ENCODE measurements around the gene FBN1. TPM values are rescaled to one million over a fixed set of nuclear protein-coding genes. Genes with fewer than 3 reads are reported as not detected.

FBN1 gene
- total RNA-seq, 2 donors from 2014 or later = 12.1 to 81.9 TPM

DNA sequence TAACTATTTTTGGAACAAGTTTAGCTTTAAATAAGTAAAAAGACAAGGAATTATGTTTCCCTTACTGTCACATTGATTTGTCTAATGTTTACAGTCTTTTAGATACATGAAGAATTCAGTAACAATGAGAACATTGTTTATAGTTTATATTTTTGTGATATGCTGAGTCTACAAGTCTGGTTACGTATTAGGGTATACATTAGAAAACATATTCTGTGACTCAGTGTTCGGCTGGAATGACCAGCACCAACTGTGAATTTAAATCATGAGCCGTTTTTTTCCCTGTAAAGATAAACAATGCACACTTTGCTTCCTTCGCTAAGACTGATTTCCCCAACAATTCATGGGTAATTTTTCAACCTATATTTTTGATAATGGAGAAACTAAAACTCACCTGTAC is 182.8 kb downstream of the FBN1 start:
- no peaks in the 10 kb centered on the region for H3K9me3 ChIP-seq
- TF ChIP-seq, protein P1, sequence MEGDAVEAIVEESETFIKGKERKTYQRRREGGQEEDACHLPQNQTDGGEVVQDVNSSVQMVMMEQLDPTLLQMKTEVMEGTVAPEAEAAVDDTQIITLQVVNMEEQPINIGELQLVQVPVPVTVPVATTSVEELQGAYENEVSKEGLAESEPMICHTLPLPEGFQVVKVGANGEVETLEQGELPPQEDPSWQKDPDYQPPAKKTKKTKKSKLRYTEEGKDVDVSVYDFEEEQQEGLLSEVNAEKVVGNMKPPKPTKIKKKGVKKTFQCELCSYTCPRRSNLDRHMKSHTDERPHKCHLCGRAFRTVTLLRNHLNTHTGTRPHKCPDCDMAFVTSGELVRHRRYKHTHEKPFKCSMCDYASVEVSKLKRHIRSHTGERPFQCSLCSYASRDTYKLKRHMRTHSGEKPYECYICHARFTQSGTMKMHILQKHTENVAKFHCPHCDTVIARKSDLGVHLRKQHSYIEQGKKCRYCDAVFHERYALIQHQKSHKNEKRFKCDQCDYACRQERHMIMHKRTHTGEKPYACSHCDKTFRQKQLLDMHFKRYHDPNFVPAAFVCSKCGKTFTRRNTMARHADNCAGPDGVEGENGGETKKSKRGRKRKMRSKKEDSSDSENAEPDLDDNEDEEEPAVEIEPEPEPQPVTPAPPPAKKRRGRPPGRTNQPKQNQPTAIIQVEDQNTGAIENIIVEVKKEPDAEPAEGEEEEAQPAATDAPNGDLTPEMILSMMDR (IDR thresholded peaks at IDR 0.05) = no peak
- TF ChIP-seq POLR2A (IDR thresholded peaks at IDR 0.05) (no peak), POLR2AphosphoS5 (IDR thresholded peaks at IDR 0.05) (no peak)
- 85% methylated on average over 4 of the region's 4 CpGs for whole genome bisulfite sequencing
- no peaks in the 10 kb centered on the region for H3K36me3 ChIP-seq
- H3K27me3 ChIP-seq (replicated peaks; ENCODE audit: insufficient read depth) = no peaks in the 10 kb centered on the region
- no peak overlapping the region for H3K4me3 ChIP-seq
- no peak overlapping the region for H3K27ac ChIP-seq
- no peaks in the 10 kb centered on the region for H3K4me1 ChIP-seq (replicated peaks)
- DNase-seq (ENCODE audit: low spot score) = no peak
- intact Hi-C loops (cut with DNase I) = no loop called here

DNA sequence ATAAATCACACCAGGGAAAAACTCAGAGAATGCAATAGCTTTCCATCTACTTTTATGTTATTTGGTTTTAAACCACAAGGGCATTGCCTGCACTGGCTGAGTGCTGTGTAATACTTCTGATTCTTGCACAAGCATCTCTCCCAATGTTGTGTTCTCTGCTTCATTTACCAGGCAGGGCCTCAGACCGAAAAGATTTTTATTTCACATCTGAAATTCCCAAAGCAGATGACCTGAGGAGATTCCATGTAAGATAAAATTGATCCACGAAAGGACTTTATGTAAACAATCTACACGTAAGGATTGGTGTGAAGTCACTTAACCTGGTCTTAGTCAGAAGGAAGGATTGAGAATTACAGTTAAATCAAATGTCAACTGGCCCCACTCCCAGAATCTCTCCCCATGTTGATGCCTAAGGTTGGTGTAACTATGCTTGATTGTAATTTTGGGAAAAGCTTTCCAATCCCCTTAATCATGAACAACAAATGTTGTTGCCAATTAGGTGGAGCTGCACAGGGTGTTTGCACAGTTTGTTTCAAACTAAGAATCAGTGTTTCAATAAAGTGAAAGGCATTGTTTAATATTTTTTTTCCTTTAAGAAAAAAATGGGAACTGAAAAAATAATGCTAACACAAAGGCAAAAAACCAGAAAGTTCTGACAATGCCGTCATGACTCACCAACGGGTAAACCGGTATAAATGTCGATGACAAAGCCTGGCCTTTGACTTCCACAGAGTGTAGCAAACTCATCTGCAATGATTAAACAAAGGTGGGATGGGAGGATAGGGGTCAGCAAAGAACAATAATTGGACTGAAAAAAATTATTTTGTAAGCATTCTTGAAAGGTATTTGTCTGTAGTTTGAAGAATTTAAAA is 185.7 kb downstream of the FBN1 start:
- H3K9me3 ChIP-seq = no peaks in the 10 kb centered on the region
- H3K4me3 ChIP-seq = no peak overlapping the region
- intact Hi-C loops (cut with DNase I) = loop anchor here (10.0 kb wide), 1 partner anchor 345 kb away; no protein-coding TSS in a partner anchor
- no peaks in the 10 kb centered on the region for H3K36me3 ChIP-seq
- no peaks in the 10 kb centered on the region for H3K4me1 ChIP-seq (replicated peaks)
- TF ChIP-seq POLR2A (IDR thresholded peaks at IDR 0.05) = no peak
- no peak for TF ChIP-seq POLR2AphosphoS5 (IDR thresholded peaks at IDR 0.05)
- TF ChIP-seq, protein P1 (IDR thresholded peaks at IDR 0.05) = no peak
- 53% methylated on average over 7 of the region's 7 CpGs for WGBS
- H3K27me3 ChIP-seq (replicated peaks; ENCODE audit: insufficient read depth) = no peaks in the 10 kb centered on the region
- H3K27ac ChIP-seq = no peak overlapping the region
- DNase-seq (ENCODE audit: low spot score) = no peak

DNA sequence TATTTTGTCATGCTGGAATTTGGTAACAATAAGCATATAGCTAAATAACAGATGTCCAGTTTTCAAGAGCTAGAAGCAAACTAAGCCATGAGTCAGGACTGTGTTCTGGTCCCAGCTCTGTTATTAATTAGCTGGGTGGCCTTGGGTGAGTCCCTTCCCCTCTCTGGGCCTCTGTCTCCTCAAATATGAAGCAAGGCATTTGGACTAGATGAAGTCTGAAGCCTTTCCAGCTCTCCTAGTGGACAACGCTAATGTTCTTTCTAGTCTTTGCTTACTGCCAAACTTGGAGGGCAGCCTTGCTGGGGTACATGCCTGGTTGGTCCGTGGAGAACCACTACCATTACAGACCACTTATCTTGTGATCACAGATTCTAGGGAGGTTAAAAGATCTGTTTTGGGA is 186.6 kb downstream of the FBN1 start:
- Histone ChIP-seq H3K36me3 (no peaks in the 10 kb centered on the region), H3K27ac (no peak overlapping the region), H3K4me3 (no peak overlapping the region), H3K4me1 (replicated peaks) (no peaks in the 10 kb centered on the region), H3K27me3 (replicated peaks; ENCODE audit: insufficient read depth) (no peaks in the 10 kb centered on the region), H3K9me3 (no peaks in the 10 kb centered on the region)
- no peak for DNase-seq (ENCODE audit: low spot score)
- TF ChIP-seq POLR2A (IDR thresholded peaks at IDR 0.05) = no peak
- TF ChIP-seq, protein P1 (IDR thresholded peaks at IDR 0.05) = no peak
- TF ChIP-seq POLR2AphosphoS5 (IDR thresholded peaks at IDR 0.05) = no peak
- WGBS = 59% methylated on average over 2 of the region's 2 CpGs
- intact Hi-C loops (cut with DNase I) = loop anchor here (10.0 kb wide), 1 partner anchor 346 kb away; no protein-coding TSS in a partner anchor

DNA sequence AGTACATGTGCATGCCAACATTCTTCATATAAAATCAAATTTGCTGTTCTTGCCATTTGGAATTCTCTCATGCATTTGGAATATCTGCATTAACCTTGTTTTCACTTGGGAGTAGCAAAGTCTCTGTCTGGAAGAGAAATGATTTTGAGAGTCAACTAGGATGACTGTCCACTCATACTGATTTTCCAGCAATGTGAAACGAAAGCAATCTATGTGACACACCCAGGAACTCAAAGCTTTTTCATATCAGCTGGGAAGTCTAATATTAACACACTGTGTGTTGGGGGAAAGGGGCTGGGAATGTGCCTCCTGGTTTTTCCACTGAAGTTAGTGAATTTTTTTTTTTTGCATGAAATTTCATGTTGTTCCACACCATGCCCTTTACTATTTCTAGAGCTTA is 189.4 kb downstream of the FBN1 start:
- WGBS = 82% methylated on average over 1 of the region's 1 CpG
- H3K36me3 ChIP-seq = no peaks in the 10 kb centered on the region

More for the DNA sequence above, 189.4 kb downstream of the FBN1 start:
- no peak for DNase-seq (ENCODE audit: low spot score)
- TF ChIP-seq POLR2AphosphoS5 (IDR thresholded peaks at IDR 0.05) (no peak), POLR2A (IDR thresholded peaks at IDR 0.05) (no peak)
- TF ChIP-seq, protein P1 (IDR thresholded peaks at IDR 0.05) = no peak
- intact Hi-C loops (cut with DNase I) = loop anchor here (10.0 kb wide), 1 partner anchor 349 kb away; no protein-coding TSS in a partner anchor
- Histone ChIP-seq H3K27me3 (replicated peaks; ENCODE audit: insufficient read depth) (no peaks in the 10 kb centered on the region), H3K27ac (no peak overlapping the region), H3K4me3 (no peak overlapping the region), H3K4me1 (replicated peaks) (no peaks in the 10 kb centered on the region), H3K9me3 (no peaks in the 10 kb centered on the region)
